Activated CD4-positive, alpha-beta T cell treated with anti-CD3 and anti-CD28 coated beads, Interleukin-2, amount 10 ng/mL, durations not matched to agents 24 days and 14 days (primary cell): Measurements from ENCODE around the gene MRC1. TPM values are rescaled to one million over a fixed set of nuclear protein-coding genes. Genes with fewer than 3 reads are reported as not detected.

ENCODE experiments used
- DNase-seq: peaks from one replicate; pipeline ENCODE4 v3.0.0; 2022
- H3K27ac Mint-ChIP-seq: one replicate; pipeline ENCODE4 v1.8.0; 2022; ENCODE audit warnings: mild to moderate bottlenecking, mixed read lengths
- H3K27me3 Mint-ChIP-seq: one replicate; pipeline ENCODE4 v1.8.0; 2022; ENCODE audit warnings: mixed read lengths
- H3K36me3 Mint-ChIP-seq: one replicate; pipeline ENCODE4 v1.8.0; 2022; ENCODE audit warnings: low read depth, mild to moderate bottlenecking, mixed read lengths
- H3K4me1 Mint-ChIP-seq: one replicate; pipeline ENCODE4 v1.8.0; 2021; ENCODE audit warnings: mixed read lengths
- H3K4me3 Mint-ChIP-seq: one replicate; pipeline ENCODE4 v1.8.0; 2022; ENCODE audit warnings: mild to moderate bottlenecking, moderate library complexity, mixed read lengths
- H3K9me3 Mint-ChIP-seq: one replicate; pipeline ENCODE4 v1.8.0; 2021; ENCODE audit warnings: mixed read lengths
- intact Hi-C: fragments of 100-400 bp; cut with micrococcal nuclease; formaldehyde crosslinking; loops from one replicate; pipeline ENCODE4 v1.15.1; 2023
- total RNA-seq: library from RNA; stranded (reverse); gene quantifications from 2 replicates; pipeline ENCODE4 v1.2.3, GENCODE V29; 2022

Gene MRC1
- total RNA-seq, 1 donor from 2014 or later = not detected

DNA sequence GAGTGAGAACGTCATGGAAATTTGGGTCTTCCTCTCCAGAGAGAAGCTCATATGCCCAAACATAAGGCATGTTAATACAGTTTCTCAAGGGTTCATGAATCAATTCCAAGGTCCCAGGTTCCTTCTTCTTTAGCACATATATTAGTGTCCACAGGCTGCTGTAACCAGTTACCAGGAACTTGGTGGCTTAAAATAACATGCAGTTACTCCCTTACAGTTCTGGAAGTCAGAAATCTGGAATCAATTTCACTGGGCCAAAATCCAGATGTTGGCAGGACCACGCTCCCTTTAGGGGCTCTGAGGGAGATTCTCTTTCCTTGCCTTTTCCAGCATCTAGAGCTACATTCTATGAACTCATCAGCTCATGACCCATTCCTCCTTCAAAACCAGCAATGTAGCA is 64.8 kb downstream of the MRC1 start:
- DNase-seq = no peak
- Mint-ChIP-seq H3K27me3 (no peaks in the 10 kb centered on the region), H3K27ac (no peak overlapping the region), H3K4me1 (no peaks in the 10 kb centered on the region), H3K36me3 (no peaks in the 10 kb centered on the region), H3K9me3 (no peaks in the 10 kb centered on the region), H3K4me3 (no peak overlapping the region)
- intact Hi-C loops = no loop called here

DNA sequence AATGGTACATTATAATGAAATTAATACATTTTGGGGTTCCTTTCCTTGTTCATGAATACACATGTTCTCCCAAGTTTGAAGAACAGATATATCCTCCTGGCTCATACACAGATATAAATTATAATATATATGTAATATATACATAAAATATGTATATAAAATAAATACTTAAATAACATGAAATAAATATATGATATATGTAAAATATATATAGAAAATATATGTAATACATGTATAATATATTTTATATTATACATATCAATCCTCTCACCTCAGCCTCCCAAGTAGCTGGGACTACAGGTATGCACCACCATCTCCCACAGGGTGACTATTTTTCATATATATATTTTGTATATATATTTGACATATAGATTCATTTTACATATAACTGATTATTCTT is 68.0 kb downstream of the MRC1 start:
- no peaks in the 10 kb centered on the region for H3K9me3 Mint-ChIP-seq
- H3K36me3 Mint-ChIP-seq = no peaks in the 10 kb centered on the region
- intact Hi-C loops = no loop called here
- no peak overlapping the region for H3K27ac Mint-ChIP-seq
- DNase-seq = no peak
- no peaks in the 10 kb centered on the region for H3K27me3 Mint-ChIP-seq
- no peak overlapping the region for H3K4me3 Mint-ChIP-seq
- H3K4me1 Mint-ChIP-seq = no peaks in the 10 kb centered on the region

DNA sequence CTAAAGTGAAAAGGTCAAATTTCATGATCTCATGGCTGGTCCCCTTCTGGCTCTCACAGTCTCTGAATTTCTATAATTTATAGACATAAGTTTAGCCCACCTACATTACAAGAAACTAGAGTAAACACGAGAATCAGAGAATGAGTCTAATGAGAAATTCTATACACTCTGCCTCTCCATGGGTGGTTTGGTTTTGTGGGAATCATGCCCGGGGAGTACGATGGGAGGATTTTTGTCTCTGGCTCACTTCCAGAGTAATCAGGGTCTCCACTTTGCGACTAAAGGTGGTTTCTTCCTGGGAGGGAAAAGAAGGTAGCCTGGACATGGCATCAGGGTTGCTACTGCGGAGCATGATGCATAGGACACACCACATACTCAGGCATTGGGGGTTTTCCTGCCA is 69.7 kb downstream of the MRC1 start:
- Mint-ChIP-seq H3K36me3 (no peaks in the 10 kb centered on the region), H3K4me3 (no peak overlapping the region), H3K27me3 (no peaks in the 10 kb centered on the region), H3K4me1 (no peaks in the 10 kb centered on the region), H3K27ac (no peak overlapping the region), H3K9me3 (no peaks in the 10 kb centered on the region)
- DNase-seq = no peak
- intact Hi-C loops = no loop called here

DNA sequence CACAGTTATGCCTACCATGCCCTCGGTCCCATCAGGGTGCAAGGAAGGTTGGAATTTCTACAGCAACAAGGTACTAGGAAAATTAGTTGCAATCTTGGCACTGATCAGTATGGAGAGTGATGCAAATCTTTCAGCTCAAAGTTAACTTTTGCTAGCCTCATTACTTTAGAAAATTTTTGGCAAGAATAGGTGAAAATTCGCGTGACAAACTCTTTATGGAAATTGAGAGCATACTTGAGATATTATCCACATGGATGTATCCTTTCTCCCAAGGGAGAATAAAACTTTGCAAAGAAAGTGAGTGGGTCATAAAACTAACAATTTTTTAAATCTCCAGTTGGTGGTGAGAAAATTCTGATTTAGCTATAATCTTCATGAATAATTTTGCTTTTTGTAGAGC is 71.5 kb downstream of the MRC1 start:
- H3K9me3 Mint-ChIP-seq = no peaks in the 10 kb centered on the region
- no peak for DNase-seq
- no peak overlapping the region for H3K27ac Mint-ChIP-seq
- intact Hi-C loops = no loop called here
- H3K36me3 Mint-ChIP-seq = no peaks in the 10 kb centered on the region
- H3K4me1 Mint-ChIP-seq = no peaks in the 10 kb centered on the region
- no peak overlapping the region for H3K4me3 Mint-ChIP-seq
- H3K27me3 Mint-ChIP-seq = no peaks in the 10 kb centered on the region

DNA sequence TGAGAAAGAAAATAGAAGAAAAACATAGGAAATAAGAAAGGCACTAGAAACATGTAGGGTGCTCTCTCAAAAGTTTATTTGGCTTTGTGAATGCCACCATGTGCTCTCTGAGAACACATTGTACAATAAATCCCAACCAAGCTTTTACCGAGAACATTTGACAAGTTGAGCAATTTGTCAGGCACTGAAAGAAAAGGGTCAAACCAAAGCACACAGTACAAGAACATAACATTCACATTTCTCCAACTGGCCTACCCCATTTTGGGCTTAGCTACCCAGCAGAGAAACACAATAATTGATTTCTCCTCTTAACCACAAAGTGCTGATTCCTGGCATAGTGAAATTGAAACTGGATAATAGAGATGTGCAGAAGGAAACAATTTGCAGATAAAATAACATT is 73.4 kb downstream of the MRC1 start:
- H3K27ac Mint-ChIP-seq = no peak overlapping the region
- no peaks in the 10 kb centered on the region for H3K27me3 Mint-ChIP-seq
- no peak for DNase-seq
- intact Hi-C loops = no loop called here
- H3K9me3 Mint-ChIP-seq = no peaks in the 10 kb centered on the region
- no peaks in the 10 kb centered on the region for H3K4me1 Mint-ChIP-seq
- no peak overlapping the region for H3K4me3 Mint-ChIP-seq
- H3K36me3 Mint-ChIP-seq = no peaks in the 10 kb centered on the region

DNA sequence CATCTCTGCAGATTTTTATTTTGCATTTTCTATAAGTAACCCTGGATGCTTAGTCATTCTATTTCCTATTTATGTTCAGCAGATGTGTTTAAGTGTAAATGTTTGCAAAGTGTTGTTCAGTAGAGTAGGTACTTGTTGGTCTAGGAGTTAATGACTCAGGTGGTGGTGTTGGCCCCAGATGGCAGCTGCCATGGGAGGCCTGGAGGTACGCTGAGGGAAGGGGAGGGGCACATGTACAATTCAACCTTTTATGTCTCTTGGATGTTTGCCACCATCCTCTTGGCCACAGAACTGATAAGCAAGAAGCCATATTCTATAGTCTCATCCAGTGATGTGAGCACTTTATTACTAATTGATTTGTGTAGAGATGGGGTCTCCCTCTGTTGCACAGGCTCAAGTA is 74.5 kb downstream of the MRC1 start:
- Mint-ChIP-seq H3K27ac (no peak overlapping the region), H3K4me1 (no peaks in the 10 kb centered on the region), H3K4me3 (no peak overlapping the region), H3K27me3 (no peaks in the 10 kb centered on the region), H3K9me3 (no peaks in the 10 kb centered on the region), H3K36me3 (no peaks in the 10 kb centered on the region)
- no peak for DNase-seq
- intact Hi-C loops = no loop called here

DNA sequence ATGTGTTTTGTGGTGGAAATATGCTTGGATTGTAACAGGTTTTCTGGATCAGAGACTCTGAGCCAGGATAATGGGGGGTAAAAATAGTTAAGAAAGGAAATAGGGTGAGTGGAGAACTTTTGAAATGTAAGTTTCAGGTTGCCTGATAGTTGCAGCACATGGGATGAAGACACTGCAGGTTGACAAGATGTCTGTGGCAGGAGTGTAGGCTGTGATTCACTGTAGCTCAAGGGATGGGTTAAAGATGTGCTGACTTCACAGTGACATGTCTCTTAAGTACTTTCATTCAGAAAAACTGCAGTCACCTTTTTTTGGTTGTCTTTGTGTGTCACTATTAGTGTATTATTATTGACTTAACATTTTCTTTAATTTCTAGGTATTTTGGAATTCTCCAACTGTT is 79.0 kb downstream of the MRC1 start:
- Mint-ChIP-seq H3K27ac (no peak overlapping the region), H3K4me3 (no peak overlapping the region), H3K4me1 (no peaks in the 10 kb centered on the region), H3K9me3 (no peaks in the 10 kb centered on the region), H3K27me3 (no peaks in the 10 kb centered on the region), H3K36me3 (no peaks in the 10 kb centered on the region)
- intact Hi-C loops = no loop called here
- no peak for DNase-seq

DNA sequence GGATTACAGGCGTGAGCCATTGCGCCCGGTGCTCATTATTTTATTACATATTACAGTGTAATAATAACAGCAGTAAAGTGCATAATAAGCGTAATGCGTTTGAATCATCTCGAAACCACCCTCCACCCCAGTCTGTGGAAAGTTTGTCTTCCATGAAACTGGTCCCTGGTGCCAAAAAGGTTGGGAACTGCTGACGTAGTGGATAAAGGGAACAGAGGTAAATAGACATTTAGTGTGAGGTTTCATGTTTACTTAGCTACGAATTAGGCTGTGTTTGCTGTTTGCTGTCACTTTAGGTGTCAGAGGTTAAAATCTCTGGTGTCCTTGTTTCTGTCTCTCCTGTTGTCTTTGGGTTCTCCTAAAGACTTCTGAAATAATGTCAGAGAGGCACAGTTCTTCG is 82.3 kb downstream of the MRC1 start:
- Mint-ChIP-seq H3K4me3 (no peak overlapping the region), H3K27me3 (no peaks in the 10 kb centered on the region), H3K36me3 (no peaks in the 10 kb centered on the region), H3K4me1 (no peaks in the 10 kb centered on the region), H3K9me3 (no peaks in the 10 kb centered on the region), H3K27ac (no peak overlapping the region)
- intact Hi-C loops = no loop called here
- no peak for DNase-seq

DNA sequence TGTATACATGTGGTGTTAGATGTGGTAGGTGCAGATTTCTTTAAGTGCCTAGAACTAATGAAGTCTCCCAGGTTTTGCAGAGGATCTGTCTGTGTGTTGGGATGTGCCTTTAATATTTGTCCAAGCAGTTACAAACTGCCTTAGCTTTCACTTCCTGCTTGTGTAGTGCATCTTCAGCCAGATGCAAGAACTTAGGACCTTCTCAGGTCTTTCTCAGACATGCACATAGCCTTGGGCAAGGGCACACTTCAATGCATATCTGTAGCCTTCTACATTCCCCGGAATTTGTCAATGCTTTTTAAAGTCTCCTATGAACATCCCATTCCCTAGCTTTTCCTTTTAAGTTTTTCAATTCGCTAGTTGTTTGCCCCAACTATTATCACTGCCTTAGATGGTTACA is 95.4 kb downstream of the MRC1 start:
- intact Hi-C loops = no loop called here
- no peak overlapping the region for H3K4me3 Mint-ChIP-seq
- H3K27ac Mint-ChIP-seq = no peak overlapping the region
- no peaks in the 10 kb centered on the region for H3K36me3 Mint-ChIP-seq
- no peak for DNase-seq
- H3K27me3 Mint-ChIP-seq = peaks cover 3% of the 10 kb centered on the region
- H3K4me1 Mint-ChIP-seq = no peaks in the 10 kb centered on the region
- H3K9me3 Mint-ChIP-seq = no peaks in the 10 kb centered on the region

DNA sequence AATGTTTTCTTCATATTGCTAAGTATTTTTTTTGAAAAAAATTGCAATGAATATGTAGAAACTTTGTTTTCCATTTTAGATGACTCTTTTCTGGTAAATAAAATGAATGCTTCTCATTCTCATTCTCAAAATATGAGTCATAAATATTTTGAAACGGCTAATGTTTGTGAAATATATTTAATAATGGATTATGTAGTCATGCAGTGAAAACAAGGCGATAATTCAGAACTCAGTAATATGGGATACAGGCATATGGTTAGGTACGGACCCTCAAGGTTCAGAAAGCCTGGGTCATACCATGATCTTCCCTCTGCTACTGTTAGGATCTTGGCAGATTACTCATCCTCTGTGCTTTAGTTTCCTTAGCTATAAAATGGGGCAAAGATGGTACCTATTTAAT is 96.3 kb downstream of the MRC1 start:
- no peak overlapping the region for H3K4me3 Mint-ChIP-seq
- H3K27ac Mint-ChIP-seq = no peak overlapping the region
- H3K4me1 Mint-ChIP-seq = no peaks in the 10 kb centered on the region
- no peaks in the 10 kb centered on the region for H3K36me3 Mint-ChIP-seq
- no peak for DNase-seq
- intact Hi-C loops = no loop called here
- H3K9me3 Mint-ChIP-seq = no peaks in the 10 kb centered on the region
- H3K27me3 Mint-ChIP-seq = peaks cover 3% of the 10 kb centered on the region

DNA sequence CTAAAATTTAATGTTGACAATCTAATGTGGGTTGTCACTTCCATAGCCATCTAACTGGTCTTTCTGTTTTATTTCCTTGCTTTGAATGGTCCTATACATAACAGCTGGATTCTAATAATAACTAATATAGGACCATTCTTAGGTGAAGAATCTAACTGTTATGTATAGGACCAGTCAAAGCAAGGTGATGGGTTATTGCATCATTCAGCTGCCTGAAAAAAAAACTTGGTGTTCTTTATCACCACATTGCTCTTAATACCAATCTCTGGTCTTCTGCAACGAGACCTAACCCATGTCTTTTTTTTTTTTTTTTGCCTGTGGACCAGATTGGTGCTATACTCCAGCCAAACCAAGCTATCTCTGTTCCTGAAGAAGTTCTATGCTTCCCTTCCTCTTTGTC is 96.9 kb downstream of the MRC1 start:
- Mint-ChIP-seq H3K27ac (no peak overlapping the region), H3K4me1 (no peaks in the 10 kb centered on the region), H3K27me3 (peaks cover 3% of the 10 kb centered on the region), H3K9me3 (no peaks in the 10 kb centered on the region), H3K36me3 (no peaks in the 10 kb centered on the region), H3K4me3 (no peak overlapping the region)
- intact Hi-C loops = no loop called here
- DNase-seq = no peak

DNA sequence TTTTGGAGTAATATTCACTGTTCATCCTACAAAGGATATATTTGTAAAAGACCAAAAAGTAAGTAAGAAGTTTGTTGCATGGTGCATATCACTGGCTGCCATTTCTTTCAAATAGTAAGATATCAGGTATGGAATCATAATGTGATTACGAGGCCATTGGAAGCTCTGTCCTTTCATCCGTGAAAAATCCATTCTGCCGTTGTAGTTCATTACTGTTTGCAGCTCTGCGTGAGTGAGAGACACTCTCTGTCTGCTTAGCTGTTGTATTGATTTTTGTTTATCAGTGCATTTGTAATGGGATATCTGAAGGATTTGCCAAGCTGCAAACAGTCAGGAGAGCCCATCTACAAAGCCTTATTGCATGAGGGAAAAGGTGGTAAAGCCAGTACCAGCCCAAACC is 98.5 kb downstream of the MRC1 start:
- Mint-ChIP-seq H3K36me3 (no peaks in the 10 kb centered on the region), H3K27ac (no peak overlapping the region), H3K27me3 (peaks cover 3% of the 10 kb centered on the region), H3K9me3 (no peaks in the 10 kb centered on the region), H3K4me3 (no peak overlapping the region), H3K4me1 (no peaks in the 10 kb centered on the region)
- intact Hi-C loops = no loop called here
- DNase-seq = no peak

DNA sequence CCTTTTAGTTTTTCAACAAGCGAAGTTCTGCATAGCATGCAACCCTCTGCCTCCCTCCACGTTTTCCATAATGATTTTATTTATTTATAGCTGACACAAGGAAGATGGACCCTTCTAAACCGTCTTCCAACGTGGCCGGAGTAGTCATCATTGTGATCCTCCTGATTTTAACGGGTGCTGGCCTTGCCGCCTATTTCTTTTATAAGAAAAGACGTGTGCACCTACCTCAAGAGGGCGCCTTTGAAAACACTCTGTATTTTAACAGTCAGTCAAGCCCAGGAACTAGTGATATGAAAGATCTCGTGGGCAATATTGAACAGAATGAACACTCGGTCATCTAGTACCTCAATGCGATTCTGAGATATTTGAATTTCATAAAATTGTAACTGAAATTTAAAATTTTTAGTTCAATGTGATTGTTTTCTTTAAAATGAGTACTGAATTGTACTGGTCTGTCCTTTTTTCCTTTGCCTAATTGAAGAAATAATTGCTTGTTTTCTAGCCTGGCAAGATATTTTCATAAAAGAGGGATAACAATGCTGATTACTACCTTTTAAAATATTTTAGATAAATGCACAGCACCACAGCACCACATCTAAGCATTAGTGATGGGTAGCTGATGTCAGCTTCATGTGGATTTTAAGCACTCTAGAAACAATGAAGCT is 101.1 kb downstream of the MRC1 start:
- Mint-ChIP-seq H3K36me3 (no peaks in the 10 kb centered on the region), H3K27me3 (peaks cover 3% of the 10 kb centered on the region), H3K4me3 (no peak overlapping the region), H3K9me3 (no peaks in the 10 kb centered on the region), H3K4me1 (no peaks in the 10 kb centered on the region), H3K27ac (no peak overlapping the region)
- DNase-seq = peak; percentile 57
- intact Hi-C loops = no loop called here

DNA sequence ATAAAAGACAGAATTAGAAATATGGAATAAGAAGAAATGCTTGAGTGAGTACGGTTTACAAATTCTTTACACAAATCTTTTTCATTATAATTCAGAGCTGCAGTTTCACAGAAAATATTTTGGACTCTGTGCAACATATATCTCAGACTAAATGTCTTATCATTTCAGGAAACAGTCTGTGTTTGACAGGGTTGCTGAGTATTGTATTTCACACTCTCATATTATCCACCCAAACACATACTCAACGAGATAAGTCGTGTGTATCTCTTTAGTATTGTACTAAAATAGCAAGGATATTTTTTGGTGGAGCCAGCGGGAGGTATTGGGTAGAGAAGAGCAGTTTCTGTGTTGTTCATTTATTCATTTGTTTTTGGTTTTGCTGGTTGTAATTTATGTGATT is 103.6 kb downstream of the MRC1 start:
- no peak overlapping the region for H3K27ac Mint-ChIP-seq
- no peaks in the 10 kb centered on the region for H3K4me1 Mint-ChIP-seq
- H3K4me3 Mint-ChIP-seq = no peak overlapping the region
- no peak for DNase-seq
- peaks cover 2% of the 10 kb centered on the region for H3K27me3 Mint-ChIP-seq
- H3K9me3 Mint-ChIP-seq = no peaks in the 10 kb centered on the region
- no peaks in the 10 kb centered on the region for H3K36me3 Mint-ChIP-seq
- intact Hi-C loops = no loop called here

DNA sequence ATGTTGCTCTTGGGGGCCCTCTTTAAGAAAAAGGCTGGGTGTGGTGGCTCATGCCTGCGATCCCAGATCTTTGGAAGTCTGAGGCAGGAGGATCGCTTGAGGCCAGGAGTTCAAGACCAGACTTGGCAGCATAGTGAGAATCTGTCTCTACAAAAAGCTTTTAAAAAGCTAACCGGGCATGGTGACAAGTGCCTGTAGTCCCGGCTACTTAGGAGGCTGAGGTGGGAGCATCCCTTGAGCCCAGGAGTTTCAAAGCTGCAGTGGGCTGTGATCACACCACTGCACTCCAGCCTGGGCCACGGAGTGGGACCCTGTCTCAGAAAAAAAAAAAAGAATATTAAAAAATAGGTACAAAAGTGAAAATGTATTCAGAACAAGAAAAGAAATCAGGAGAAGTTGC is 104.5 kb downstream of the MRC1 start:
- H3K27me3 Mint-ChIP-seq = no peaks in the 10 kb centered on the region
- no peaks in the 10 kb centered on the region for H3K36me3 Mint-ChIP-seq
- intact Hi-C loops = no loop called here
- no peaks in the 10 kb centered on the region for H3K9me3 Mint-ChIP-seq
- H3K4me1 Mint-ChIP-seq = no peaks in the 10 kb centered on the region
- no peak for DNase-seq
- H3K27ac Mint-ChIP-seq = no peak overlapping the region
- no peak overlapping the region for H3K4me3 Mint-ChIP-seq
